GM13976 (cell line): Measurements from ENCODE around the gene SP7.

Source experiments
- DNase-seq: peaks from one replicate; pipeline ENCODE4 v3.0.0; 2012; ENCODE audit warnings: low spot score
- in situ Hi-C: fragments of 300-500 bp; cut with MboI; formaldehyde crosslinking; loops from one replicate; pipeline ENCODE4 v1.12.0; 2022; ENCODE audit warnings: low sequenced_read_pairs, mixed read lengths, inconsistent platforms; ENCODE audit not compliant: unreplicated experiment
- TF ChIP-seq, protein P1 (sequence below): IDR thresholded peaks from 2 replicates; pipeline ENCODE4 v1.5.1; 2012; ENCODE audit warnings: borderline replicate concordance, mild to moderate bottlenecking; ENCODE audit not compliant: insufficient read depth; ENCODE audit errors: extremely low read depth, missing control alignments, control extremely low read depth

Gene SP7

DNA sequence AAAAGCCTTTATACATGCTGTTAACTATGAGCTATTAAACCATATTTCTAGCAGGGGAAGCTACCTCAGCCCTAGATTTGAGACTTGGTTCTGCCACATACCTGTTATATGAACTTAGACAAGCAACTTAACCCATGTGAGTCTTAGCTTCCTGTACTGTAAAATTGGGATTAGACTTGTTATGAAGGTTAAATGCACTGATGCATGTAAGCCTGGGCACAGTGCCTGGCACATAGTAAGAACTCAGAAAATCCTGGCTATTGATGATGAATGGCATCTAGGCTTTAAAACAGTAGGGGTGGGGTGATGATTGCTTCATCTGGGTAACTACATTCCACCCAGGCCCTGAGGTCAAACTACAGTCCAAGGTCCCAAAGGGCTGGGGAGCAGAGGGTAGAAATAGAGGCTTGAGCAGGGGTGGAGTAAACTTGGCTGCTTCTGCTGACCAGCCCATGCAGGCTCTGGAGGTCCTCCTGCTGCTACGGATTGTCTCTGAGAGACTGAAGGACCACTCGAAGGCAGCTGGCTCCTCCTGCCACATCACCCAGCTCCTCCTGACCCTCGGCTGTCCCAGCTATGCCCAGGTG, 56.8 kb downstream of the SP7 start:
- TF ChIP-seq, protein P1, sequence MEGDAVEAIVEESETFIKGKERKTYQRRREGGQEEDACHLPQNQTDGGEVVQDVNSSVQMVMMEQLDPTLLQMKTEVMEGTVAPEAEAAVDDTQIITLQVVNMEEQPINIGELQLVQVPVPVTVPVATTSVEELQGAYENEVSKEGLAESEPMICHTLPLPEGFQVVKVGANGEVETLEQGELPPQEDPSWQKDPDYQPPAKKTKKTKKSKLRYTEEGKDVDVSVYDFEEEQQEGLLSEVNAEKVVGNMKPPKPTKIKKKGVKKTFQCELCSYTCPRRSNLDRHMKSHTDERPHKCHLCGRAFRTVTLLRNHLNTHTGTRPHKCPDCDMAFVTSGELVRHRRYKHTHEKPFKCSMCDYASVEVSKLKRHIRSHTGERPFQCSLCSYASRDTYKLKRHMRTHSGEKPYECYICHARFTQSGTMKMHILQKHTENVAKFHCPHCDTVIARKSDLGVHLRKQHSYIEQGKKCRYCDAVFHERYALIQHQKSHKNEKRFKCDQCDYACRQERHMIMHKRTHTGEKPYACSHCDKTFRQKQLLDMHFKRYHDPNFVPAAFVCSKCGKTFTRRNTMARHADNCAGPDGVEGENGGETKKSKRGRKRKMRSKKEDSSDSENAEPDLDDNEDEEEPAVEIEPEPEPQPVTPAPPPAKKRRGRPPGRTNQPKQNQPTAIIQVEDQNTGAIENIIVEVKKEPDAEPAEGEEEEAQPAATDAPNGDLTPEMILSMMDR: no peak
- no peak for DNase-seq
- in situ Hi-C loops: no loop called here

DNA sequence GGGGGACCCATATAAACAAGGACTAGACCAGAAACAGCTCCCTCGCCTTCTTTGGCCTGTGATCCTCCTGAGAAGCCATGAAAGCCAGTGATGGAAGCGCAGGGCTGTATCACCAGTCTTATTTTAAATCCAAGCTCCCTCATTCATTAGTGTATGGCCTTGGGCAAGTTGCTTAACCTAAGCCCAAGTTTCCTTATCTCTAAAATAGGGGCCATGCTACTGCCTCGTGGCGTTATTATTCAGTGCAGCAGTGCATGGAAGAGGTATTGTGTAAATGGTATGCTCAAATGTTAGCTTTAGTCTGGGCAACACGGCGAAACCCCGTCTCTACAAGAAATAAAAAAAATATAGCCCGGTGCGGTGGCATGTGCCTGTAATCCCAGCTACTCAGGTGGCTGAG, 58.2 kb downstream of the SP7 start:
- DNase-seq: no peak
- in situ Hi-C loops: no loop called here
- TF ChIP-seq, protein P1: no peak
